Measurements from ENCODE around the gene NCOA3. TPM values are rescaled to one million over a fixed set of nuclear protein-coding genes. Genes with fewer than 3 reads are reported as not detected.
A peak's percentile ranks its signal among the peaks of the same experiment; 100 is the strongest.
"Not testable (repeated sequence)": the region's sequence is repeated elsewhere in the genome, so short reads cannot be mapped to it uniquely, and the experiment has no call there.

The NCOA3 gene
- total RNA-seq: 100 to 1,000 TPM in 1 of 2 donors, 10 to 100 TPM in 1; 76.0 to 113 TPM

DNA sequence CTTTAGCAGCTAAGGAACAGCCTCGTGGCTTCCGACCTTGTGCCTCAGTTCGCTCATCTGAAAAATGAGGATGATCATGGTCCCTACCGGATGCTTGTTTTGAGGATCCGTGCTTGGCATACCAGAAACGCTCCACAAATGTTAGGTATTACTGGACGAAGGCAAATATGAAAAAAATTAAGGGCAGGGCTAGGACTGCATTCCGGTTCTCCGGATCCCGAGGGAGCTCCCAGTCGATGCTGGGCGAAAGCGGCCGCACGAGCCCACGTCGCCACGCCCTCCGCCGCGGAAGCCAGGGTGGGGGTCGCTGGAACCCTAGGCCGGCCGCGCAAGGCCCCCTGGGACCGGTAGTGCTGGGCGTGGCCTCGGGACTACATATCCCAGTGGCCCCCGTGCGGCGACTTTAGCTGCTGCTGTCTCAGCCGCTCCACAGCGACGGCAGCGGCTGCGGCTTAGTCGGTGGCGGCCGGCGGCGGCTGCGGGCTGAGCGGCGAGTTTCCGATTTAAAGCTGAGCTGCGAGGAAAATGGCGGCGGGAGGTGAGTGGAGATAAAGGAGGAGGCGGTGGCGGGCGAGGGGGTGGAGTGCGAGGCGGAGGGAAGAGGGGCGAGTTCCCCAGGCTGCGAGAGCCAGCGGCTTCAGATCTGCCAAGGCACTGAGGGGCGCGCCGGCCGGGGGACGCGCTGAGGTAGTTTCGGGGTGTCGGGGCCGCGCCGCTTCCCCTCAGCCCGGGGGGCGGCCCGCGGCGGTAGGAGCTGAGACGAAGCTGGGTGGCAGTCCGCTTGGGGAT is at the start of gene NCOA3:
Gene NCOA3 (plus strand): TSS at position 406 of the 789 bp plus-strand sequence. CDS start 120,361 bp downstream, outside the sequence.
- Mint-ChIP-seq H3K9me3 (no peaks in the 10 kb centered on the region), H3K27me3 (ENCODE audit: low read depth) (no peaks in the 10 kb centered on the region), H3K4me3 (peak within 1 kb of the TSS; percentile 77 to 99), H3K4me1 (ENCODE audit: low read depth) (peaks cover 74% of the 10 kb centered on the region), H3K36me3 (ENCODE audit: insufficient read depth in 2 of 2) (peaks cover 8 to 17% of the 10 kb centered on the region in 2 donors), H3K27ac (peak within 1 kb of the TSS; percentile 99)
- DNase-seq (peak; percentile 95), ATAC-seq (replicated peaks in 1 of 2) (peak; percentile 82)

DNA sequence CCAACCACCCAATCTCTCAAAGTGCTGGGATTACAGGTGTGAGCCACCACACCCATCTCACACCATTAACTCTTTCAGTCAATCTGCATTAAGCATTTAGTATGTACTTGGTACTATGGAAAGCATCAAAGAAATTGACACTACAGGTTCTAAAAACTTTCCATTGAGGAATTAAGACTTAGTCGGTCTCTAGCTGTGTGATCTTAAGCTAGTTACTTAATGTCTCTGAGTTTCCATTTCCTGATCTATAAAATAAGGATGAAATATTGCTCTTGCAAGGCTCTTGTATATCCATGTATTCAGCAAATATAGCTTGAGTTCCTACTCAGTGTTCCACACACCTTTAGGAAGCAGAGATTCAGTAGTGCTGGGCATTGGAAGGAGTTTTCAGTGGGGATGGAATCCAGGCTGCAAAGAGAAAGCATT is 48.9 kb upstream of the NCOA3 start:
- Mint-ChIP-seq H3K27ac (no peak overlapping the region), H3K4me1 (ENCODE audit: low read depth) (peaks cover 64% of the 10 kb centered on the region), H3K4me3 (peak overlapping the region; percentile 24 to 34), H3K9me3 (peaks cover 0 to 2% of the 10 kb centered on the region in 2 donors), H3K36me3 (ENCODE audit: insufficient read depth in 2 of 2) (no peaks in the 10 kb centered on the region), H3K27me3 (ENCODE audit: low read depth) (no peaks in the 10 kb centered on the region)
- DNase-seq (no peak), ATAC-seq (replicated peaks in 1 of 2) (no peak)

DNA sequence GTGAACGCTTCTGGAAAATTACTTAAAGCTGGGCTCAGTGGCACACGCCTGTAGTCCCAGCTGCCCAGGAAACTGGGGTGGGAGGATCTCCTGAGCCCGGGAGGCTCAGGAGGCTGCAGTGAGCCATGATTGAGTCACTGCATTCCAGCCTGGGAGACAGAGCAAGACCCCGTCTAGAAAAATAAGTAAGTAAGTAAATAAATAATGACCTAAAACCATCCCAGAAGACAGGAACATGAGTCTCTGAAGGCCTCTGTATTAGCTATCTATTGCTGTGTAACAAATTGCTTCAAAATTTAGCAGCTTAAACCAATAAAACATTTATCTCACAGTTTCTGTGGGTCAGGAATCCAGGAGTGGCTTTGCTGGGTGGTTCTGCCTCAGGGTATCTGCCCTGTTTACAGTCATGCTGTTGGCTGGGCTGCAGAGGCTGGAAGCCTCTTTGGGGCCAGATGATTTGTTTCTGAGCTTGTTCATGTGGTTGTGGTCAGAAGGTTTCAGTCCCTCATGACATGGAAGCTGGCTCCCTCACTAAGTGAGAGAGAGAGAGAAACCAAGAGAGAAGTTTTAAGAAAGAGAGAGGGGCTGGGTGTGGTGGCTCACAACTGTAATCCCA is 48.4 kb upstream of the NCOA3 start:
- peak overlapping the region; percentile 22 for H3K27ac Mint-ChIP-seq
- no peaks in the 10 kb centered on the region for H3K27me3 Mint-ChIP-seq (ENCODE audit: low read depth)
- no peaks in the 10 kb centered on the region for H3K36me3 Mint-ChIP-seq (ENCODE audit: insufficient read depth in 2 of 2)
- H3K9me3 Mint-ChIP-seq: peaks cover 0 to 2% of the 10 kb centered on the region in 2 donors
- H3K4me1 Mint-ChIP-seq (ENCODE audit: low read depth): peaks cover 70% of the 10 kb centered on the region
- H3K4me3 Mint-ChIP-seq: peak overlapping the region; percentile 34 to 38
- ATAC-seq (replicated peaks in 1 of 2) (peak; percentile 90 to 91), DNase-seq (peak; percentile 73 to 76)

DNA sequence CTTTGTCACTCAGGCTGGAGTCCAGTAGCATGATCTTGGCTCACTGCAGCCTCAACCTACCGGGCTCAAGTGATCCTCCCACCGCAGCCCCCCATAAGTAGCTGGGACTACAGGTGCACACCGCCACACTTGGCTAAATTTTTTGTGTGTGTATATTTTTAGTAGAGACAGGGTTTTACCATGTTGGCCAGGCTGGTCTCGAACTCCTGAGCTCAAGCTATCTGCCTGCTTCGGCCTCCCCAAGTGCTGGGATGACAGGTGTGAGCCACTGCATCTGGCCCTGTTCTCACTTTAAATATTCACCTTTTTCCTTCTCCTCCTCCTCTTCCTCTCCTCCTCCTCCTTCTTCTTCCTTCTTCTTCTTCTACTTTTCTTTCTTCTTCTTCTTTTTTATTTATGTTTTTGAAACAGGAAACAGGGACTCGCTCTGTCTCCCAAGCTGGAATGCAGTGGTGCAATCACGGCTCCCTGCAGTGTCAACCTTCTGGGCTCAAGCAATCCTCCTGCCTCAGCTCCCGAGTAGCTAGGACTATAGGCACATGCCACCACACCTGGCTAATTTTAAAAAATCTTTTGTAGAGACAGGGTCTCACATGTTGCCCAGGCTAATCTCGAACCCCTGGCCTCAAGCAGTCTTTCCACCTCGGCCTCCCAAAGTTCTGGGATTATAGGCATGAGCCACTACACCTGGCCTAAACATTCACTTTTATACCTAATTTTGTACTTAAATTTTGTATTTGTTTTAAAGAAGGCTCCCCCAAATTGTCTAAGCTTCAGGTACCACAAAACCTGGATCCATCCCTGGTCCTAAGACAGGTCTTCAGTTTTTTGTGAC is 47.2 kb upstream of the NCOA3 start:
- DNase-seq: no peak

DNA sequence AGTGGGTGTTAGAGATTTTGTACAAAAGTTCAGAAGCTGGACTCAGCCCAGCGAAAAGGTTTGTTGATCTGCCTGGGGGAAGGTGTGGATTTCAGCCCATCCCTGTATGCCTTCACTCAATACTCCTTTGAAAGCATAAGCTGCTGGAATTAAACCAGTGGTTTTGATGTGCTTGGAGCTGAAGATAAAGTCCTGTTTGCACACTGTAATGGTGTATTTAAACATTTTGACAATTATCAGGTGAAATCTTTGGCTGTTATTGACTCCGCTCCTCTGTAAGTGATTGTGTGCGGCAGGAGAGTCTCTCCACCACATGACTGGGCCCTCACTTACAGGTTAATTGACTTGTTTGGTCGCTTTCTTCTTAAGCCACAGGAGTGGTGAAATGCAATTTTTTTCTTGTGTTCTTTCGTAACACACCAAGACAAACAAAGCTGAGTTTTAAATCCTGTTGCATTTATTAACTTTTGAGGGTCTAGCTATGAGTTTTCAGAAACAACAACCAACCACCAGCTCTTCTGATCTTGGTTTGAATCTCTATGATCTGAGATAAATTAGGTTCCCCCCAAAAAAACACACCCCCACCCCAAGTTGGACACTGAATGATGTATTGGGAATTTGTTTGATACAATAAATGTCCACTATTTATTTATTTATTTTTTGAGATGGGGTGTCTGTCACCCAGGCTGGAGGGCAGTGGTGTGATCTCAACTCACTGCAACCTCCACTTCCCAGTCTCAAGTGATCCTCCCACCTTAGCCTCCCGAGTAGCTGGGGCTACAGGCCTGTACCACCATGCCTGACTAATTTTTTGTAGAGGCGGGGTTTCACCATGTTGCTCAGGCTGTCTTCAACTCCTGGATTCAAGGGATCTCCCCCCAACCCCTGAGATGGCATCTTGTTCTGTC is 46.3 kb upstream of the NCOA3 start:
- ATAC-seq (replicated peaks in 1 of 2) (no peak), DNase-seq (no peak)
- H3K9me3 Mint-ChIP-seq: peaks cover 0 to 2% of the 10 kb centered on the region in 2 donors
- no peak overlapping the region for H3K4me3 Mint-ChIP-seq
- no peaks in the 10 kb centered on the region for H3K27me3 Mint-ChIP-seq (ENCODE audit: low read depth)
- no peaks in the 10 kb centered on the region for H3K36me3 Mint-ChIP-seq (ENCODE audit: insufficient read depth in 2 of 2)
- H3K27ac Mint-ChIP-seq: no peak overlapping the region
- peaks cover 77% of the 10 kb centered on the region for H3K4me1 Mint-ChIP-seq (ENCODE audit: low read depth)

More for the DNA sequence above, 47.2 kb upstream of the NCOA3 start:
- no peak for ATAC-seq (replicated peaks in 1 of 2)
- peaks cover 77% of the 10 kb centered on the region for H3K4me1 Mint-ChIP-seq (ENCODE audit: low read depth)
- peak overlapping the region; percentile 27 to 45 for H3K4me3 Mint-ChIP-seq
- no peaks in the 10 kb centered on the region for H3K27me3 Mint-ChIP-seq (ENCODE audit: low read depth)
- peaks cover 0 to 2% of the 10 kb centered on the region in 2 donors for H3K9me3 Mint-ChIP-seq
- peak overlapping the region; percentile 93 for H3K27ac Mint-ChIP-seq
- H3K36me3 Mint-ChIP-seq (ENCODE audit: insufficient read depth in 2 of 2): no peaks in the 10 kb centered on the region

DNA sequence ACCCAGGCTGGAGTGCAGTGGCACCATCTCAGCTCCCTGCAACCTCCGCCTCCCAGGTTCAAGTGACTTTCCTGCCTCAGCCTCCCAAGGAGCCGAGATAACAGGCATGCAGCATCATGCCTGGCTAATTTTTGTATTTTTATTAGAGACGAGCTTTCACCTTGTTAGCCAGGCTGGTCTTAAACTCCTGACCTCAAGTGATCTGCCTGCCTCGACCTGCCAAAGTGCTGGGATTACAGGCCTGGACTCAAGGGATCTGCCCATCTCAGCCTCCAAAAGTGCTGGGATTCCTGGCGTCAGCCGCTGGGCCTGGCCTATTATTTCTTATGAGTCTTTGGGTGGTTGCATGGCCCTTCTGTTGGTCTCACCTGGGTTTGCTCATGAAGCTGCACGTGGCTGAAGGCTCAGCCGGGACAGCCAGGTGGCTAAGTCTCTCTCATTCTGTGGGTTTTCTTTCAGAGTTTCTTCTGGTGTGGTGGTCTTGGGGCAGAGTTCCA is 45.6 kb upstream of the NCOA3 start:
- Mint-ChIP-seq H3K4me3 (no peak overlapping the region), H3K27me3 (ENCODE audit: low read depth) (no peaks in the 10 kb centered on the region), H3K9me3 (peaks cover 0 to 3% of the 10 kb centered on the region in 2 donors), H3K4me1 (ENCODE audit: low read depth) (peaks cover 75% of the 10 kb centered on the region), H3K27ac (no peak overlapping the region), H3K36me3 (ENCODE audit: insufficient read depth in 2 of 2) (no peaks in the 10 kb centered on the region)
- no peak for ATAC-seq (replicated peaks in 1 of 2)
- DNase-seq: no peak

DNA sequence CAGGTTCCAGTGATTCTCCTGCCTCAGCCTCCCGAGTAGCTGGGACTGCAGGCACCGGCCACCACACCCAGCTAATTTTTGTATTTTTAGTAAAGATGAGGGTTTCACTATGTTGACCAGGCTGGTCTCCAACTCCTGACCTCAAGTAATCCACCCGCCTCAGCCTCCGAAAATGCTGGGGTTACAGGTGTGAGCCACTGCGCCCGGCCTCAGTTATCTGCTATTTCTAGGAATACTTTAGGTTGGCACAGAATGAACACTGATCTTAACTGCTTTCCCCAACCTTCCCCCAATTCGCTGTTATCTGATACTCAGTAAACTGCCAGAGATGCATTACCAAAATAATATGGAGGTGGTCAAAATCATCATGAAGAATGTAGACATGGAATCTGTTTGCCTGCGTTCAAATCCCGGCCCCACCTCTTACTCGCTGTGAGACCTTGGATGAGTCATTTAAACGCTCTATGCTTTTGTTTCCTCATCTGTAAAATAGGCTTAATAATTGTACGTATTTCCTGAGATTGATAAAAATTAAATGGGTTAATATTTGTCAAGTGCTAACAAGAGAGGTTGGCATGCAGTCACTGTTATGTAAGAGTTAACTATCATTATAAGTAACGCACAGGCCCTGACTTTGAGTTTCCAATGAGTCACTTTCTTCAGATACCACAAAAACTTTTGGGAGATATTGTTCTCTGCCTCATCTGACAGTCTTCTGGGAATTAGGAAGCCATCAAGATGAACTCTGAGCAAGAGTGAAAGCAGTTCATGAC is 44.5 kb upstream of the NCOA3 start:
- Mint-ChIP-seq H3K36me3 (ENCODE audit: insufficient read depth in 2 of 2) (no peaks in the 10 kb centered on the region), H3K27me3 (ENCODE audit: low read depth) (no peaks in the 10 kb centered on the region), H3K4me1 (ENCODE audit: low read depth) (peaks cover 69% of the 10 kb centered on the region), H3K9me3 (peaks cover 0 to 3% of the 10 kb centered on the region in 2 donors), H3K27ac (peak overlapping the region; percentile 72), H3K4me3 (peak overlapping the region; percentile 42 to 49)
- peak; percentile 76 to 80 for ATAC-seq (replicated peaks in 1 of 2)
- peak; percentile 38 to 40 for DNase-seq

DNA sequence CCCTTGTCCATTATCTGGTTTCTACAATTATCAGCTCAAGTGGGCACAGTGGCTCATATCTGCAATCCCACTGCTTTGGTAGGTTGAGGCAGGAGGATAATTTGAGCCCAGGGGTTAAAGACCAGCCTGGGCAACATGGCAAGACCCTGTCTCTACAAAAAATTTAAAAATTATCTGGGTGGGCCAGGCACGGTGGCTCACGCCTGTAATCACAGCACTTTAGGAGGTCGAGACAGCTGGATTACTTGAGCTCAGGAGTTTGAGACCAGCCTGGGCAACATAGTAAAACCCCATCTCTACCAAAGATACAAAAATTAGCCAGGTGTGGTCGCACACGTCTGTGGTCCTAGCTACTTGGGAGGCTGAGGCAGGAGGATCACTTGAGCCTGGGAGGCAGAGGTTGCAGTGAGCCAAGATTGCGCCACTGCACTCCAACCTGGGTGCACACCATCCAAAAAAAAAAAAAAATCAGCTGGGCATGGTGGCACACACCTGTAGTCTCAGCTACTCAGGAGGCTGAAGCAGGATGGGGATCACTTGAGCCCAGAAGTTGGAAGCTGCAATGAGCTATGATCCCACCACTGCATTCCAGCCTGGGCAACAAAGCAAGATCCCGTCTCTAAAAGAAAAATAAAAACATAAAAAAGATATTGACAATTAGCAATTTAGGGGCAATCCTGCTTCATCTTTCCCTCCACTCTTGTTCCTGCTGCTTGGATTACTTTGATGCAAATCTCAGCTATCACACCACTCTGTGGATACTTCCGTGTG is 43.2 kb upstream of the NCOA3 start:
- H3K4me1 Mint-ChIP-seq (ENCODE audit: low read depth): peaks cover 58% of the 10 kb centered on the region
- H3K9me3 Mint-ChIP-seq; H3K27me3 Mint-ChIP-seq (ENCODE audit: low read depth); ATAC-seq (replicated peaks in 1 of 2); H3K27ac Mint-ChIP-seq; DNase-seq; H3K36me3 Mint-ChIP-seq (ENCODE audit: insufficient read depth in 2 of 2); H3K4me3 Mint-ChIP-seq: not testable (repeated sequence)

DNA sequence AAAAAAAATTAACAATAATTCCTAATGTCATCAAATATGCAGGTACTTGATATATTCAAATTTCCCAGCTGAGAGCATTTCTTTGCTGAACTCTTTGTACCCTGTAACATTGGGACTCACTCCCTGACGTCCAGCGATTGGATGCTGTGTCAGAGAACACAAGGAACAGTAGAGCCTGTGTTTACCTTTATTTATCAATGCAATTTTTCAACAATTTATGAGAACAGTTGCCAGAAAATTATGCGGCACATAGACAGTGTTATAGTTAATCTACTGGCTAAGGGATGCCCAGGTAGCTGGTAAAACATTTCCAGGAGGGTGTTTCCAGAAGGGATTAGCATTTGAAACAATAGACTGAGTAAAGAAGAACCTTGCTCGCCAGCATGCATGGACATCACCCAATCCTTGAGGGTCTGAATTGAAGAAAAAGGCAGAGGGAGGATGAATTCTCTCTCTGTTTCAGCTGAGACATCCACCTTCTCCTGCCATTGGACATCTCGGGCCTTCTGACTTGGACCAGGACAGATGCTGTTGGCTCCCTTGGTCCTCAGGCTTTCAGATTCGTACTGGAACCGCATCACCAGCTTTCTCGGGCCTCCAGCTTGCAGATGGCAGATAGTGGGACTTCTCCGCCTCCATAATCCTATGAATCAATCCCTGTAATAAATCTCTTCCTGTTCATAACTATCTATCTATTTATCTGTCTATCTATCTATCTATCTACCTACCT is 42.2 kb upstream of the NCOA3 start:
- Mint-ChIP-seq H3K4me3 (no peak overlapping the region), H3K4me1 (ENCODE audit: low read depth) (peaks cover 56% of the 10 kb centered on the region), H3K27me3 (ENCODE audit: low read depth) (no peaks in the 10 kb centered on the region), H3K9me3 (peaks cover 0 to 1% of the 10 kb centered on the region in 2 donors), H3K36me3 (ENCODE audit: insufficient read depth in 2 of 2) (no peaks in the 10 kb centered on the region), H3K27ac (no peak overlapping the region)
- ATAC-seq (replicated peaks in 1 of 2) (no peak), DNase-seq (no peak)

DNA sequence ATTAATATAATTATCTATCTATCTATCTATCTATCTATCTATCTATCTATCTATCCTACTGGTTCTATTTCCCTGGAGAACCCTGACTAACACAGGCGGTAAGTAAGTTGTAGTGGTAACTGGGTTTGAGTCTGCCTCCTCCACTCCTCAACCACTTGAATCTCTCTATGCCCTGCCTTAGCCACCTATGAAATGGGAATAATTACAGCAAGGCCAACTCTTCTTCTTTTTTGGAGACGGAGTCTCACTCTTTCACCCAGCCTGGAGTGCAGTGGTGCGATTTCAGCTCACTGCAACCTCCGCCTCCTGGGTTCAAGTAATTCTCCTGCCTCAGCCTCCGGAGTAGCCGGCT is 41.0 kb upstream of the NCOA3 start:
- H3K9me3 Mint-ChIP-seq; DNase-seq; ATAC-seq (replicated peaks in 1 of 2); H3K36me3 Mint-ChIP-seq (ENCODE audit: insufficient read depth in 2 of 2); H3K4me3 Mint-ChIP-seq; H3K27me3 Mint-ChIP-seq (ENCODE audit: low read depth); H3K27ac Mint-ChIP-seq: not testable (repeated sequence)
- peaks cover 50% of the 10 kb centered on the region for H3K4me1 Mint-ChIP-seq (ENCODE audit: low read depth)
